Activated naive CD4-positive, alpha-beta T cell (primary cell): ENCODE results near the gene MLF2.
"Not testable (repeated sequence)": the region's sequence is repeated elsewhere in the genome, so short reads cannot be mapped to it uniquely, and the experiment has no call there.

Experiments
- DNase-seq, 4 experiments: peaks; one replicate each; lab custom pipeline; 2025; lab: John Stamatoyannopoulos, UW

The MLF2 gene

GRCh38 chr12:6765048-6765633 is 12.2 kb upstream of the MLF2 start:
- DNase-seq = no peak

- DNase-seq = no peak
These were observed 11.3 kb upstream of the MLF2 start for GRCh38 chr12:6764011-6764828.

GRCh38 chr12:6763380-6763779 is 10.4 kb upstream of the MLF2 start:
- DNase-seq = no peak

- no peak for DNase-seq
These were observed 6.8 kb upstream of the MLF2 start for GRCh38 chr12:6759741-6760140.

GRCh38 chr12:6758506-6759095 is 5.7 kb upstream of the MLF2 start:
- no peak for DNase-seq

- no peak for DNase-seq
These were observed 4.2 kb upstream of the MLF2 start for GRCh38 chr12:6757028-6757690.

- DNase-seq = no peak
These were observed 1.5 kb upstream of the MLF2 start for GRCh38 chr12:6754411-6754810.

- no peak for DNase-seq
These were observed 923 bp upstream of the MLF2 start for GRCh38 chr12:6753772-6754356.

GRCh38 chr12:6752167-6752920 is 597 bp downstream of the MLF2 start:
- DNase-seq = no peak

GRCh38 chr12:6751767-6752166 is 1.2 kb downstream of the MLF2 start:
- no peak for DNase-seq

GRCh38 chr12:6750506-6750905 is 2.4 kb downstream of the MLF2 start:
- DNase-seq = no peak

- DNase-seq = no peak
These were observed 4.2 kb downstream of the MLF2 start for GRCh38 chr12:6748761-6749160.

GRCh38 chr12:6747216-6747615 is 5.7 kb downstream of the MLF2 start:
- no peak for DNase-seq

- peak in 1 of 4 experiments; percentile 16 for DNase-seq
These were observed 7.0 kb downstream of the MLF2 start for GRCh38 chr12:6745741-6746525.

- not testable (repeated sequence) for DNase-seq
These were observed 9.6 kb downstream of the MLF2 start for GRCh38 chr12:6743300-6743699.

GRCh38 chr12:6742834-6743233 is 10.1 kb downstream of the MLF2 start:
- DNase-seq = no peak

GRCh38 chr12:6742080-6742479 is 10.9 kb downstream of the MLF2 start:
- not testable (repeated sequence) for DNase-seq

GRCh38 chr12:6736754-6737153 is 16.2 kb downstream of the MLF2 start:
- no peak for DNase-seq

- peak in 2 of 4 experiments; percentile 23 to 30 for DNase-seq
These were observed 17.3 kb downstream of the MLF2 start for GRCh38 chr12:6735448-6736191.
